Endothelial cell of umbilical vein (primary cell): ENCODE data around the gene FAM174B.

Experiments
- CTCF ChIP-seq, 2 donors: IDR thresholded peaks; 1 replicate in 1 of 2; 2 replicates in 1 of 2; pipeline ENCODE4 v1.5.1; 2011; ENCODE audit warnings: low read length in 2 of 2, mild to moderate bottlenecking in 2 of 2, moderate library complexity in 2 of 2, control low read depth in 1 of 2, inconsistent platforms in 1 of 2, low read depth in 1 of 2; ENCODE audit not compliant: insufficient read depth in 1 of 2; ENCODE audit errors: extremely low read depth in 1 of 2
- EZH2 ChIP-seq: IDR thresholded peaks from 2 replicates; pipeline ENCODE4 v1.6.1; 2012; ENCODE audit warnings: borderline replicate concordance, low read depth, mild to moderate bottlenecking, moderate library complexity, low read length, inconsistent platforms; ENCODE audit not compliant: severe bottlenecking
- FOS ChIP-seq: IDR thresholded peaks from 2 replicates; pipeline ENCODE4 v1.6.1; 2011; ENCODE audit warnings: mild to moderate bottlenecking, low read length, moderate library complexity, borderline replicate concordance; ENCODE audit not compliant: insufficient read depth
- POLR2AphosphoS5 ChIP-seq: IDR thresholded peaks from 2 replicates; pipeline ENCODE4 v1.6.1; 2012; ENCODE audit warnings: low read depth, mild to moderate bottlenecking, control low read depth, low read length, moderate library complexity; ENCODE audit not compliant: insufficient read depth

- no peak for TF ChIP-seq CTCF (IDR thresholded peaks at IDR 0.05; ENCODE audit: extremely low read depth in 1 of 2, insufficient read depth in 1 of 2, low read depth in 1 of 2, low read length in 2 of 2)
- no peak for TF ChIP-seq FOS
- TF ChIP-seq EZH2, result no peak
- no peak for TF ChIP-seq POLR2AphosphoS5
Observed at GRCh38 chr15:92696096-92696495, 40.5 kb upstream of the FAM174B start.
